IMR-90 (cell line): Measurements from ENCODE around the gene ZDHHC14. TPM values are rescaled to one million over a fixed set of nuclear protein-coding genes. Genes with fewer than 3 reads are reported as not detected.

Experiments
- ATAC-seq: fragments of 200-7000 bp; cut with Tn5 transposase; 2 replicates; pipeline ENCODE4 v1.9.1; 2020; ENCODE audit warnings: low read depth, mild to moderate bottlenecking, moderate library complexity
- BruUV-seq: library from RNA; stranded (reverse); fragments of 400-500 nt; replicated peaks from 2 replicates; lab custom pipeline; 2021; lab: Mats Ljungman, UMichigan
- CTCF ChIA-PET: fragments of 300-600 bp; formaldehyde crosslinking; extraction: SDS; loops from one replicate; lab custom pipeline; 2021; ENCODE audit warnings: antibody characterized with exemption; lab: Yijun Ruan, JAX
- POLR2A ChIA-PET: fragments of 300-600 bp; sonication (Branson Sonifier 250); formaldehyde crosslinking; loops from one replicate; lab custom pipeline; 2022; ENCODE audit warnings: antibody characterized with exemption; ENCODE audit not compliant: unreplicated experiment; lab: Charles Lee
- DNase-seq: peaks from one replicate; pipeline ENCODE4 v3.0.0; 2013
- H2AFZ ChIP-seq: replicated peaks from 2 replicates; pipeline ENCODE3; 2013; ENCODE audit warnings: low read length, mild to moderate bottlenecking; ENCODE audit not compliant: poor library complexity
- H2AK5ac ChIP-seq: 2 replicates; pipeline ENCODE4 v1.6.1; 2013; ENCODE audit warnings: low read depth, low read length, inconsistent platforms
- H2AK9ac ChIP-seq: replicated peaks from 2 replicates; pipeline ENCODE3; 2013; ENCODE audit warnings: mild to moderate bottlenecking, low read depth, low read length, moderate library complexity; ENCODE audit not compliant: poor library complexity
- H2BK120ac ChIP-seq: 2 replicates; pipeline ENCODE4 v1.6.1; 2013; ENCODE audit warnings: low read depth, low read length, inconsistent platforms
- H2BK15ac ChIP-seq: 3 replicates; pipeline ENCODE4 v1.6.1; 2013; ENCODE audit warnings: low read depth, low read length, inconsistent platforms
- H2BK20ac ChIP-seq: 2 replicates; pipeline ENCODE4 v1.6.1; 2013; ENCODE audit warnings: low read depth, mild to moderate bottlenecking, inconsistent platforms, low read length, moderate library complexity
- H2BK5ac ChIP-seq: 2 replicates; pipeline ENCODE4 v1.6.1; 2013; ENCODE audit warnings: mild to moderate bottlenecking, low read depth, low read length, inconsistent platforms; ENCODE audit not compliant: poor library complexity, severe bottlenecking
- H3K14ac ChIP-seq: replicated peaks from 2 replicates; pipeline ENCODE4 v1.6.1; 2013; ENCODE audit warnings: low read depth, low read length, inconsistent platforms
- H3K18ac ChIP-seq: 2 replicates; pipeline ENCODE4 v1.6.1; 2013; ENCODE audit warnings: low read depth, low read length, control low read depth
- H3K23ac ChIP-seq: 2 replicates; pipeline ENCODE4 v1.6.1; 2013; ENCODE audit warnings: low read depth, low read length, inconsistent platforms
- H3K27ac ChIP-seq: 2 replicates; pipeline ENCODE4 v1.5.1; 2013; ENCODE audit warnings: mild to moderate bottlenecking, control low read depth, low read length; ENCODE audit not compliant: insufficient read depth
- H3K27me3 ChIP-seq: 2 replicates; pipeline ENCODE4 v1.6.1; 2013; ENCODE audit warnings: low read length; ENCODE audit not compliant: control insufficient read depth, insufficient read depth
- H3K36me3 ChIP-seq: 2 replicates; pipeline ENCODE4 v1.6.1; 2013; ENCODE audit warnings: low read length, mixed read lengths; ENCODE audit not compliant: control insufficient read depth, insufficient read depth
- H3K4ac ChIP-seq: 2 replicates; pipeline ENCODE4 v1.6.1; 2013; ENCODE audit warnings: low read depth, low read length, inconsistent platforms
- H3K4me1 ChIP-seq: 2 replicates; pipeline ENCODE4 v1.6.1; 2013; ENCODE audit warnings: low read length, mixed read lengths; ENCODE audit not compliant: control insufficient read depth, insufficient read depth
- H3K4me2 ChIP-seq: 2 replicates; pipeline ENCODE4 v1.6.1; 2013; ENCODE audit warnings: low read depth, mild to moderate bottlenecking, control low read depth, low read length, moderate library complexity
- H3K4me3 ChIP-seq: 2 replicates; pipeline ENCODE4 v1.5.1; 2013; ENCODE audit warnings: low read depth, mild to moderate bottlenecking, control low read depth, low read length, moderate library complexity; ENCODE audit not compliant: insufficient read depth
- H3K56ac ChIP-seq: 2 replicates; pipeline ENCODE4 v1.6.1; 2013; ENCODE audit warnings: low read length, inconsistent platforms; ENCODE audit not compliant: insufficient read depth; ENCODE audit errors: extremely low read depth
- H3K79me1 ChIP-seq, 2 experiments: 2 replicates each; pipeline ENCODE4 v1.6.1; 2013; ENCODE audit warnings: low read length in 2 of 2, inconsistent platforms in 1 of 2, low read depth in 1 of 2
- H3K9ac ChIP-seq: 2 replicates; pipeline ENCODE4 v1.6.1; 2013; ENCODE audit warnings: low read depth, low read length, control low read depth
- H3K9me1 ChIP-seq: 2 replicates; pipeline ENCODE4 v1.6.1; 2013; ENCODE audit warnings: low read length, inconsistent platforms; ENCODE audit not compliant: insufficient read depth
- H3K9me3 ChIP-seq: 2 replicates; pipeline ENCODE4 v1.6.1; 2013; ENCODE audit warnings: low read length; ENCODE audit not compliant: control insufficient read depth, insufficient read depth
- H4K20me1 ChIP-seq: 2 replicates; pipeline ENCODE4 v1.6.1; 2013; ENCODE audit warnings: low read length, inconsistent platforms; ENCODE audit not compliant: insufficient read depth
- H4K5ac ChIP-seq: 2 replicates; pipeline ENCODE4 v1.6.1; 2013; ENCODE audit warnings: mild to moderate bottlenecking, low read depth, low read length, control low read depth
- H4K8ac ChIP-seq, 2 experiments: 2 replicates each; pipeline ENCODE4 v1.6.1; 2013; ENCODE audit warnings: low read depth in 2 of 2, low read length in 2 of 2, control low read depth in 1 of 2, inconsistent platforms in 1 of 2
- H4K91ac ChIP-seq: 2 replicates; pipeline ENCODE4 v1.6.1; 2013; ENCODE audit warnings: low read depth, low read length, inconsistent platforms; ENCODE audit not compliant: insufficient read depth
- CHD1 ChIP-seq: IDR thresholded peaks from 2 replicates; pipeline ENCODE4 v1.6.1; 2012; ENCODE audit warnings: low read depth, low read length, improper control_type of control experiment
- MAFK ChIP-seq: IDR thresholded peaks from 2 replicates; pipeline ENCODE4 v1.6.1; 2012; ENCODE audit warnings: low read depth, low read length, improper control_type of control experiment
- MXI1 ChIP-seq: IDR thresholded peaks from 2 replicates; pipeline ENCODE4 v1.6.1; 2012; ENCODE audit warnings: low read depth, mild to moderate bottlenecking, low read length, moderate library complexity, borderline replicate concordance
- RAD21 ChIP-seq: IDR thresholded peaks from 2 replicates; pipeline ENCODE4 v1.6.1; 2012; ENCODE audit warnings: low read length, improper control_type of control experiment
- SMC3 ChIP-seq: fragments of 150-350 bp; IDR thresholded peaks from 2 replicates; pipeline ENCODE4 v1.6.1; 2016; ENCODE audit warnings: low read depth, mild to moderate bottlenecking, antibody characterized with exemption, low read length, moderate library complexity
- USF2 ChIP-seq: fragments of 150-350 bp; IDR thresholded peaks from 2 replicates; pipeline ENCODE4 v1.6.1; 2017; ENCODE audit warnings: mild to moderate bottlenecking, antibody characterized with exemption, low read length, low read depth
- WGBS, 2 experiments: methylation state at CpG; one replicate each; pipeline versions ENCODE4 v1.1.5 to v1.1.7; 2013; ENCODE audit warnings: missing lambda C conversion rate in 2 of 2; ENCODE audit not compliant: insufficient read length in 1 of 2; ENCODE audit errors: extremely low coverage in 2 of 2; 5-methylcytosine and 5-hydroxymethylcytosine counted together
- dilution Hi-C: fragments of 300-500 bp; cut with HindIII; formaldehyde crosslinking; loops from one replicate; pipeline ENCODE4 v1.14.3; 2018; ENCODE audit warnings: low sequenced_read_pairs; ENCODE audit not compliant: unreplicated experiment
- in situ Hi-C: fragments of 300-500 bp; cut with MboI; formaldehyde crosslinking; loops from 3 replicates; pipeline ENCODE4 v1.14.3; 2019; ENCODE audit warnings: low sequenced_read_pairs, inconsistent platforms, mixed read lengths
- intact Hi-C: fragments of 100-400 bp; cut with micrococcal nuclease; formaldehyde crosslinking; loops from 2 replicates; pipeline ENCODE4 v1.10.0; 2022
- polyA plus RNA-seq, 3 experiments: library from polyadenylated mRNA; depleted of rRNA; stranded (reverse); fragments of >200 nt; gene quantifications; 2 replicates each; pipeline ENCODE4 v1.2.3, GENCODE V29; 2012; ENCODE audit warnings: low replicate concordance in 1 of 3
- total RNA-seq: library from RNA; depleted of rRNA; stranded (reverse); fragments of >200 nt; gene quantifications from 2 replicates; pipeline ENCODE4 v1.2.3, GENCODE V29; 2012
- TF ChIP-seq, protein P1 (sequence below): fragments of 150-350 bp; IDR thresholded peaks from 2 replicates; pipeline ENCODE4 v1.6.1; 2016; ENCODE audit warnings: low read depth, mild to moderate bottlenecking, low read length, moderate library complexity, borderline replicate concordance

The ZDHHC14 gene
- total and polyA plus RNA-seq, 2 of the 4 experiments (the other 2 are of a cell fraction) = 0.90 to 2.0 TPM

GRCh38 chr6:157663261-157663660 is 282.3 kb downstream of the ZDHHC14 start:
- Histone ChIP-seq H2AFZ (no peak overlapping the region), H3K27ac (no peak overlapping the region), H3K9me1 (no peaks in the 10 kb centered on the region; the same call in 1 of the 2 replicates), H3K79me1 (no peaks in the 10 kb centered on the region), H2AK9ac (no peak overlapping the region), H3K14ac (no peak overlapping the region), H3K4ac (no peak overlapping the region), H3K23ac (no peak overlapping the region), H2BK15ac (no peak overlapping the region), H3K4me2 (no peak overlapping the region), H3K4me1 (peaks cover 3% of the 10 kb centered on the region; the same call in 1 of the 2 replicates), H4K8ac (no peak overlapping the region), H4K91ac (no peak overlapping the region), H3K4me3 (no peak overlapping the region), H3K9ac (no peak overlapping the region), H4K5ac (no peak overlapping the region), H3K9me3 (no peaks in the 10 kb centered on the region), H2AK5ac (no peak overlapping the region), H3K36me3 (no peaks in the 10 kb centered on the region), H4K20me1 (no peaks in the 10 kb centered on the region), H3K56ac (no peak overlapping the region), H3K18ac (no peak overlapping the region), H2BK20ac (no peak overlapping the region), H3K27me3 (no peaks in the 10 kb centered on the region), H2BK120ac (no peak overlapping the region), H2BK5ac (no peak overlapping the region)
- no TSS peak for BruUV-seq
- in situ Hi-C loops = no loop called here
- DNase-seq (no peak), ATAC-seq (no peak)
- dilution Hi-C loops = no loop called here
- POLR2A ChIA-PET = no interaction called here
- TF ChIP-seq MAFK (no peak), CHD1 (no peak), USF2 (no peak), MXI1 (no peak), RAD21 (no peak), SMC3 (no peak)
- TF ChIP-seq, protein P1, sequence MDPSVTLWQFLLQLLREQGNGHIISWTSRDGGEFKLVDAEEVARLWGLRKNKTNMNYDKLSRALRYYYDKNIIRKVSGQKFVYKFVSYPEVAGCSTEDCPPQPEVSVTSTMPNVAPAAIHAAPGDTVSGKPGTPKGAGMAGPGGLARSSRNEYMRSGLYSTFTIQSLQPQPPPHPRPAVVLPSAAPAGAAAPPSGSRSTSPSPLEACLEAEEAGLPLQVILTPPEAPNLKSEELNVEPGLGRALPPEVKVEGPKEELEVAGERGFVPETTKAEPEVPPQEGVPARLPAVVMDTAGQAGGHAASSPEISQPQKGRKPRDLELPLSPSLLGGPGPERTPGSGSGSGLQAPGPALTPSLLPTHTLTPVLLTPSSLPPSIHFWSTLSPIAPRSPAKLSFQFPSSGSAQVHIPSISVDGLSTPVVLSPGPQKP = no peak
- CTCF ChIA-PET = no interaction called here
- 83% methylated on average over 1 of the region's 5 CpGs; no CpG with 5 or more reads in 1 of the 2 experiments for WGBS, 2 experiments
- intact Hi-C loops = loop anchor here (10.0 kb wide), 1 partner anchor 92 kb away; no protein-coding TSS in a partner anchor
